Lower lobe of right lung (tissue), 2 donors: ENCODE results near the gene BABAM2. TPM values are rescaled to one million over a fixed set of nuclear protein-coding genes. Genes with fewer than 3 reads are reported as not detected.
A peak's percentile ranks its signal among the peaks of the same experiment; 100 is the strongest.

Experiments used
- ATAC-seq, 2 donors: fragments of 200-7000 bp; cut with Tn5 transposase; one replicate each; pipeline ENCODE4 v1.9.1; 2020 to 2022; ENCODE audit warnings: mild to moderate bottlenecking in 2 of 2, moderate library complexity in 2 of 2
- DNase-seq: peaks from one replicate; pipeline ENCODE4 v3.0.0-alpha.2; 2020
- H3K27ac ChIP-seq: fragments of 200-600 bp; one replicate; pipeline ENCODE4 v1.8.0; 2022
- H3K27me3 ChIP-seq: fragments of 200-600 bp; one replicate; pipeline ENCODE4 v1.8.0; 2022; ENCODE audit warnings: low read depth
- H3K36me3 ChIP-seq: fragments of 200-600 bp; one replicate; pipeline ENCODE4 v1.8.0; 2022; ENCODE audit warnings: mild to moderate bottlenecking
- H3K4me1 ChIP-seq: fragments of 200-600 bp; one replicate; pipeline ENCODE4 v1.8.0; 2022
- H3K4me3 ChIP-seq: fragments of 200-600 bp; one replicate; pipeline ENCODE4 v1.8.0; 2022; ENCODE audit warnings: mild to moderate bottlenecking
- H3K9me3 ChIP-seq: fragments of 200-600 bp; one replicate; pipeline ENCODE4 v1.8.0; 2022
- CTCF ChIP-seq: fragments of 200-600 bp; IDR thresholded peaks from one replicate; pipeline ENCODE4 v1.8.0; 2022; ENCODE audit warnings: antibody characterized with exemption, mild to moderate bottlenecking
- intact Hi-C: fragments of 100-400 bp; cut with DNase I; formaldehyde crosslinking; loops from one replicate; pipeline ENCODE4 v1.11.0; 2022
- total RNA-seq: library from RNA; stranded (reverse); fragmentation: NEBNext Ultra II Directional; extraction: Animal tissue kit (Norgen Biotek cat#: 25700); gene quantifications from one replicate; pipeline ENCODE4 v1.2.1, GENCODE V29; 2021
- donor health status: DM: no; HTN: yes; CAD: no; lungs with severe emphysema.

Gene BABAM2
- total RNA-seq, 1 donor from 2014 or later: 39.5 TPM

GRCh38 chr2:27921424-27921823 is 30.9 kb downstream of the BABAM2 start:
- Histone ChIP-seq H3K36me3 (no peaks in the 10 kb centered on the region), H3K27ac (no peak overlapping the region), H3K9me3 (no peaks in the 10 kb centered on the region), H3K4me3 (no peak overlapping the region), H3K27me3 (no peaks in the 10 kb centered on the region), H3K4me1 (peaks cover 23% of the 10 kb centered on the region)
- TF ChIP-seq CTCF: no peak
- DNase-seq (no peak), ATAC-seq (no peak)
- intact Hi-C loops: no loop called here

- Histone ChIP-seq H3K4me1 (peaks cover 17% of the 10 kb centered on the region), H3K27me3 (no peaks in the 10 kb centered on the region), H3K9me3 (no peaks in the 10 kb centered on the region), H3K27ac (no peak overlapping the region), H3K4me3 (no peak overlapping the region), H3K36me3 (no peaks in the 10 kb centered on the region)
- DNase-seq (no peak), ATAC-seq (peak in 1 of 2 donors; percentile 65)
- intact Hi-C loops: no loop called here
- no peak for TF ChIP-seq CTCF
Measured at GRCh38 chr2:27921880-27922547, 31.5 kb downstream of the BABAM2 start.

GRCh38 chr2:27922842-27923241 is 32.3 kb downstream of the BABAM2 start:
- DNase-seq (no peak), ATAC-seq (no peak)
- no peaks in the 10 kb centered on the region for H3K9me3 ChIP-seq
- H3K4me1 ChIP-seq: peaks cover 16% of the 10 kb centered on the region
- H3K27me3 ChIP-seq: no peaks in the 10 kb centered on the region
- TF ChIP-seq CTCF: no peak
- H3K4me3 ChIP-seq: no peak overlapping the region
- intact Hi-C loops: no loop called here
- no peak overlapping the region for H3K27ac ChIP-seq
- H3K36me3 ChIP-seq: no peaks in the 10 kb centered on the region

- ATAC-seq (no peak), DNase-seq (no peak)
- Histone ChIP-seq H3K36me3 (peaks cover 6% of the 10 kb centered on the region), H3K27ac (no peak overlapping the region), H3K4me1 (peaks cover 3% of the 10 kb centered on the region), H3K9me3 (no peaks in the 10 kb centered on the region), H3K4me3 (no peak overlapping the region), H3K27me3 (no peaks in the 10 kb centered on the region)
- no peak for TF ChIP-seq CTCF
- intact Hi-C loops: no loop called here
Measured at GRCh38 chr2:27925766-27926472, 35.4 kb downstream of the BABAM2 start.

- intact Hi-C loops: no loop called here
Measured at GRCh38 chr2:27929916-27930486, 39.5 kb downstream of the BABAM2 start.

More at GRCh38 chr2:27929916-27930486, 39.5 kb downstream of the BABAM2 start:
- Histone ChIP-seq H3K4me3 (no peak overlapping the region), H3K4me1 (no peaks in the 10 kb centered on the region), H3K27ac (no peak overlapping the region), H3K27me3 (no peaks in the 10 kb centered on the region), H3K36me3 (peaks cover 6% of the 10 kb centered on the region), H3K9me3 (no peaks in the 10 kb centered on the region)
- TF ChIP-seq CTCF: no peak
- no peak for ATAC-seq
- DNase-seq: no peak
